ELR (cell line): ENCODE data around the gene TARDBP.
A peak's percentile ranks its signal among the peaks of the same experiment; 100 is the strongest.
"Not testable (repeated sequence)": the region's sequence is repeated elsewhere in the genome, so short reads cannot be mapped to it uniquely, and the experiment has no call there.

Experiments
- DNase-seq: peaks from one replicate; pipeline ENCODE4 v3.0.0-alpha.2; 2015; ENCODE audit warnings: low read depth

Gene TARDBP

DNA sequence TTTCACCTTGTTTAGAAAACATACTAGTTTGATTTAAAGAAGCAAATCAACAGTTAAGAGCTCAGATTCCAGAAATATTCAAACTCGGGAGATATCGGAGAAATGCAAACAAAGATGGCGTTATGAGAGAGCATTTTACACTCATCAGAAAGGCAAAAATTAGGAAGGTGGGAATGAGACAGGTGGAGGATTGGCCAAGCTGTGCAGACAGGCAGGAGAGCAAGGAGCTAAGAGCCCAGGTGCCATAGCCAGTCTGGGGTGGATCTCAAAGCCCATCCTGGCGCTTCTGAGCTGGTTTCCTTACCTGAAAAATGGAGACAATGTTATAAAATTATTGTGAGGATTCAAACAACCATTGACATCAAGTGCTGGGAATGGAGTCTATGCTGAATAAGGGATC lies 19.6 kb upstream of the TARDBP start:
- no peak for DNase-seq

DNA sequence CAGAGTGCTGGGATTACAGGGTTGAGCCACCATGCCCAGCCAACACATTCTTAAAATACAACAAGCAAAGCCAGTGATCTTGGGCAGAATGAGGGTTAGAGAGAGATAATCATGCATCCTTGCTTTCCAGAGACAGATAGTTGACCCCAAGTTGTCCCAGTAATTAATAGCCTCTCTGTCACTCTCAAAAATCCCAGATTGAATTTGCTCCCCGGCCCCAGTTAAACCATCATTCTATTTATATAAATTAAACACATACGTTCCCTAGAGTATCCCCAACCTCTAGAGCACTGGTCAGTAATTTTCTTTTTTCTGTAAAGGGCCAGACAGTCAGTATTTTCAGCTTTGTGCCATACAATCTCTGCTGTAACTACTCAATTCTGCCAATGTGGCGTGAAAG lies 16.4 kb upstream of the TARDBP start:
- no peak for DNase-seq

DNA sequence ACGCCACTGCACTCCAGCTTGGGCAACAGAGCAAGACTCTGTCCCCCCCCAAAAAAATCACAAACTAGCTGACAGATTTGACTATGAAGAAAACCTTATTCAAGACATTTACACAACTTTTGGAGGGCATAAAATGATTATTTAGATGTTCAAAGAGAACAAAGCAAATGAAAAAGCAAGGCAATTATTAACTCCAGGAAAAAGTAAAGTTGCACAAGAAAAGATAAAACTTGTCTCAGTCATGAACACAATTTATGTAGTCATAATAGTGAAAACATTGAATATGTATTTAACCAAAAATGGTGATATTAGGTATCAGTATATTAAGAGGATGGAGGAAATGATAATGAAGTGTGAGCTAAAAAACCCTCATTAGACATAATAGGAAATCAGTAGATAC lies 11.9 kb upstream of the TARDBP start:
- no peak for DNase-seq

DNA sequence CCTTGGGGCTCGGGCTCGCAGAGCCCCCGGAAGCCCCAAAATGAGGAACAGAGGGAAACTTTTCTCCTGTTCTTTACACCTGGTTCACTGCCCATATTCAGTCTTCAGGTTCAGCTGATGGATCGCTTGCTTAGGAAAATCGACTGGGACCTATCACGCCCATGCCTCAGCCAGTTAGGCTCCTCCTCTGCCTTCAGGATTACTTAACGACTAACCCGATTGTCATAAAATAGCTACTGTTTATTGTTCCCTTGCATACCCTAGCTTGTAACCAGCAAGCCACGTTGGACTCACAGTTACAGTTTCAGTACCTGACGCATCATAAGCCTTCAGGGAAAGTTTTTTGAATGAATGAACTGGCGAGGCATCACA lies 692 bp downstream of the TARDBP start:
- peak; percentile 56 for DNase-seq

DNA sequence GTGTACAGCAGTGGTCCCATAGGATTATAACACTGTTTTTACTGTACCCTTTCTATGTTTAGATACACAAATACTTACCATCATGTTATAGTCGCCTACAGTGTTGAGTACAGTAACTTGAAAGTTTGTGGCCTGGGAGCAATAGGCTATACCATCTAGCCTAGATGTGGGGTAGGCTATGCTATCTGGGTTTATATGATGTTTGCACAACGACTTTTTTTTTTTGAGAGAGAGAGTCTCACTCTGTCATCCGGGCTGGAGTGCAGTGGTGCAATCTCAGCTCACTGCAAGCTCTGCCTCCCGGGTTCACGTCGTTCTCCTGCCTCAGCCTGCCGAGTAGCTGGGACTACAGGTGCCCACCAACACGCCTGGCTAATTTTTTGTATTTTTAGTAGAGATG lies 6.9 kb downstream of the TARDBP start:
- DNase-seq: not testable (repeated sequence)

DNA sequence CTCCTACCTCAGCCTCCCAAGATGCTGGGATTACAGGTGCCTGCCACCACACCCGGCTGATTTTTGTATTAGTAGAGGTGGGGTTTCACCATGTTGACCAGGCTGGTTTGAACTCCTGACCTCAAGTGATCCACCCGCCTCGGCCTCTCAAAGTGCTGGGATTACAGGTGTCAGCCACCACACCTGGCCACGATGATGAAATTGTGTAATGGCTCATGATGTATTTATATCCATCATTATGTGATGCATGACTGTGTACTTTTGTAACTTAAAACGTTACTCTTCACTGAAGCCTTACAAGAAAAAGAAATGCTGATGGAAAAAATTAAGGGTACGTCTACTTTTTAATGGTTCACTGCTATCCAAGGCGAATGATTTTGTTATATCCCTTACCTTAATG lies 7.5 kb downstream of the TARDBP start:
- DNase-seq: no peak

DNA sequence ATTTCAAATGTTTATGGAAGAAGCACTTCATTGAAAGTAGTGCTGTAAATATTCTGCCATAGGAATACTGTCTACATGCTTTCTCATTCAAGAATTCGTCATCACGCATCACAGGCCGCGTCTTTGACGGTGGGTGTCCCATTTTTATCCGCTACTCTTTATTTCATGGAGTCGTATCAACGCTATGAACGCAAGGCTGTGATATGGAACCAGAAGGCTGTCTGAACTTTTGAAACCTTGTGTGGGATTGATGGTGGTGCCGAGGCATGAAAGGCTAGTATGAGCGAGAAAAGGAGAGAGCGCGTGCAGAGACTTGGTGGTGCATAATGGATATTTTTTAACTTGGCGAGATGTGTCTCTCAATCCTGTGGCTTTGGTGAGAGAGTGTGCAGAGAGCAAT lies 10.7 kb downstream of the TARDBP start:
- no peak for DNase-seq

DNA sequence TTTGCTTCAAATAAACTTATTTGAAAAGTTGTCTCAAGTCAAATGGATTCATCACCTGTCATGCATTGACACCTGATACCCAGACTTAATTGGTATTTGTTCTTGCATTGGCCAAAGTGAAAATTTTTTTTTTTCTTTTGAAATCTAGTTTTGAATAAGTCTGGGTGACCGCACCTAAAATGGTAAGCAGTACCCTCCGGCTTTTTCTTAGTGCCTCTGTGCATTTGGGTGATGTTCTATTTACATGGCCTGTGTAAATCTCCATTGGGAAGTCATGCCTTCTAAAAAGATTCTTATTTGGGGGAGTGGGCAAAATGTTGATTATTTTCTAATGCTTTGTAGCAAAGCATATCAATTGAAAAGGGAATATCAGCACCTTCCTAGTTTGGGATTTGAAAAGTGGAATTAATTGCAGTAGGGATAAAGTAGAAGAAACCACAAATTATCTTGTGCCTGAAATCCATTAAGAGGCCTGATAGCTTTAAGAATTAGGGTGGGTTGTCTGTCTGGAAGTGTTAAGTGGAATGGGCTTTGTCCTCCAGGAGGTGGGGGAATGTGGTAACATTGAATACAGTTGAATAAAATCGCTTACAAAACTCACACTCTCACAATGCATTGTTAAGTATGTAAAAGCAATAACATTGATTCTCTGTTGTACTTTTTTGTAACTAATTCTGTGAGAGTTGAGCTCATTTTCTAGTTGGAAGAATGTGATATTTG lies 11.9 kb downstream of the TARDBP start:
- DNase-seq: no peak

DNA sequence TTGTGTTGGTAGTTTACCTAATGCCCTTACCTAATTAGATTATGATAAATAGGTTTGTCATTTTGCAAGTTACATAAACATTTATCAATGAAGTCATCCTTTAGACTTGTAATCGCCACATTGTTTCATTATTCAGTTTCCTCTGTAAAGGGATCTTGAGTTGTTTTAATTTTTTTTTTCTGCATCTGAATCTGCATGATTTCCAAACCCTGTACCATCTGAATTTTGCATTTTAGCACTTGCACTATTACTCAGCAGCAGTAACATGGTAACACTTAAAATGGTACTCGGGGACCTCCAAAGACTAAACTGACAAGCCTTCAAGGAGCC lies 12.4 kb downstream of the TARDBP start:
- peak; percentile 26 for DNase-seq

DNA sequence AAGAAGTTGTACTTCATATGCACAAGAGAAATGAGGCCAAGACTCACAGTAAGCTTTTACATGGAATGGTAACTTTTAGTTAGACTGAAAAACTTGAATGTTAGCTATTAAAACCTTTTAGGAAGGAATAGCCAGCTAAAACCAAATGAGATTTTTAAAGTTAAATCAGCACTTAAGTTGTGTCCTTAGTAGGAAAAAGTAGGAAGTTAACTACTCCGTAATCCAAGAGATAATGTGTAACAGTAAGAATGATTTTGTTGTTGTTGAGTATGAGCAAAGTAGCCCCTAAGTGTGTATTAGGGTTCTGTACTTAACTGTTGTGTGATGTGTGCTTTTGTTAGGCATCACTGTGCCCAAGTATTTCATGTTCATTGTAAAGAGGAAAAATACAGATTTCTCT lies 13.2 kb downstream of the TARDBP start:
- no peak for DNase-seq

DNA sequence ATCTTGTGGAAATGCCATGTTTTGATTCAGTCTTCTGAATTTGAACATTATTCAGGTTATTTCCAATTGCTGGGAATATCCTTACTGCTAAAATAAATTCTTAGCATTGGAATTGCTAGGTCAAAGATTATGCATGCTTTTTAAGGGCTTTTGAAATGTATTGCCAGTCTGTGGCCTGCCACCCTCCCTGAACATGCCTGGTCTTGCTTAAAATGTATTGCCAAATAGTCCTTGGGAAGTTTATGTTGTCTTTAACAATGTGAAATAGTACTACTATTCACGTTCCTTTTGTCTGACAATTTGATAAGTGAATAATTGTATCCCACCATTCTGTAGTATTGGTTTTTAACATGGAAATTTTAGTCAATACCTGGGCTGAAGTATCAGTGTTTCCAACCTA lies 13.6 kb downstream of the TARDBP start:
- no peak for DNase-seq

DNA sequence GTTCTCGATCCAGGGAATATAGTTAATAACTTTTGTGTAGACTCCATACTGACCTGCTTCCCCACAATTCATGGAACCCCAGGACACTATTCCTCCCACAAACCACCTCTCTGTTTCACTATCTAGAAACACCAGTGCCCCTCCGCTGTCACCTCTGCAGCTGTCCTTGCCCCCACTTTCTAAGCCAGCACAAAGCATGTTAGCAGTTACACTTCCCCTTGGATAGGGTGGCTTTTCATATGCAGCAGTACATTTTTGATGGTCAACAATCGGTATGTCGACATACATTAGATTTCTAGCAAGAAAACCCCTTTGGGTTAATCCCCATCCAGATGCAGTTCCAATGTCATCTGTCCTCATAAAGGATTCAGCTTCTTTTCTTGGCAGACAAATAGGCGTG lies 14.4 kb downstream of the TARDBP start:
- DNase-seq: no peak

DNA sequence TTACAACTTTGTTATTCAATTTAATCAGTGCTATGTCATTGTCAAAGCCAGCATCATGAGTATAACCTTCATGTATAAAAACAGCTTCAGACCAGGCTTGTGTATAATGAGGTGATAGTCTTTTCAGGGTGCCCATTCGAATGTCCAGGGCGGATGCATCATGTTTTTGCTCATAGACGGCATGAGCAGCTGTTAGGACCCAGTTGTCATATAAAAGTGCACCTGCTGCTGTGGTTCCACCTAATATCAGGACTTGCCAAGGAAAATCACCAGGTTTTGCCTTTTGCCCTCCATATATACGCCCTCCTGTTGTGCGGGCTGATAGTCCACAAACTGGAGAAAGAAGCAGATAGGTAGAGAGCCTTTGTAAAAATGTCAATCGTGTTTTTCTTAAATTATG lies 14.9 kb downstream of the TARDBP start:
- DNase-seq: no peak

DNA sequence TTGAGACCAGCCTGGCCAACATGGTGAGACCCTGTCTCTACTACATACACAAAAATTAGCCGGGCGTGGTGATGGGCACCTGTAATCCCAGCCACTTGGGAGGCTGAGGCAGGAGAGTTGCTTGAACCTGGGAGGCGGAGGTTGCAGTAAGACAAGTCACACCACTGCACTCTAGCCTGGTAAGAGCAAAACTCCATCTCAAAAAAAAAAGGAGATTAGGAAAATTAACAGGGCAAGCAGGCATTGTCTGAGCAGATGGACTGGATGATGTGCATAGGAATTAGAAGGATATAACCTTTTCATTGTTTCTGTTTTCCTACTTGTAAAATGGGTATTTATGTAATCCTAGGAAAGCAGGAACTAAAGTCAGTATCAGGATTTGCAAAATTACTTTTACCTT lies 15.6 kb downstream of the TARDBP start:
- no peak for DNase-seq

DNA sequence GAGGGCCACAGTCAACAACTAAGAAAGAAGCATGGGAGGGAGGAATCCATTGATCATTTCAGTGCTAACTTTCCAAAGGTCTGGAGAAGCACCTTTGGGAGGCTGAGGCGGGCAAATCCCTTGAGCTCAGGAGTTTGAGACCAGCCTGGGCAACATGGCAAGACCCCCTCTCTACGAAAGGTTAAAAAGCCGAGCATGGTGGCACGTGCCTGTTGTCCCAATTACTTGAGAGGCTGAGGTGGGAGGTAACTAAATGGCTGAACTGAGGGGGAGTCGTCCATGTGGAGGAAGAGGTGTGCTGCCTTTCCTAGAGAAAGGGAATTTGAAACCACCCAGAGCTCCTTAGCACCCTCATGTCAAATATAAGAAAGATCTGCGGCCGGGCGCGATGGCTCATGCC lies 18.4 kb downstream of the TARDBP start:
- no peak for DNase-seq

DNA sequence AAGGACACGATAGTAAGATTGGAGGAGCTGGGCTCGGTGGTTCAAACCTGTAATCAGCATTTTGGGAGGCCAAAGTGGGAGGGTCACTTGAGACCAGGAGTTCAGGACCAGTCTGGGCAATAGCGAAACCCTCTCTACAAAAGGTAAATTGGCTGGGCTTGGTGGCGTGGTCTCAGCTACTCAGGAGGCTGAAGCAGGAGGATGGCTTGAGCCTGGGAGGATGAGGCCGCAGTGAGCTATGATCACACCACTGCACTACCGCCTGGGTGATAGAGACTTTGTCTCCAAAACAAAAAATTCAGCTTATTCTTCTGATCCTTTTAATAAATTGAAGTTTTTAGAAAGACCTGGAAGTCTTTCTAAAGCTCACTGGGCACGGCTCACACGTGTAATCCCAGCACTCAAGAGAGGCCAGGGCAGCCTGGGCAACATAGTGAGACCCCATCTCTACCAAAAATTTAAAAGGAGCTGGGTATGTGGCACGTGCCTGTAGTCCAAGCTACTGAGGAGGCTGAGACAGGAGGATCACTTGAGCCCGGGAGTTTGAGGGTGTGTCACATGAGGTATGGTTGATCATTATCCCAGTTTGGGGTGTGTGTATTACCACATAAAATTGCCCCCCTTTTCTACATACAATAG lies 19.3 kb downstream of the TARDBP start:
- no peak for DNase-seq

DNA sequence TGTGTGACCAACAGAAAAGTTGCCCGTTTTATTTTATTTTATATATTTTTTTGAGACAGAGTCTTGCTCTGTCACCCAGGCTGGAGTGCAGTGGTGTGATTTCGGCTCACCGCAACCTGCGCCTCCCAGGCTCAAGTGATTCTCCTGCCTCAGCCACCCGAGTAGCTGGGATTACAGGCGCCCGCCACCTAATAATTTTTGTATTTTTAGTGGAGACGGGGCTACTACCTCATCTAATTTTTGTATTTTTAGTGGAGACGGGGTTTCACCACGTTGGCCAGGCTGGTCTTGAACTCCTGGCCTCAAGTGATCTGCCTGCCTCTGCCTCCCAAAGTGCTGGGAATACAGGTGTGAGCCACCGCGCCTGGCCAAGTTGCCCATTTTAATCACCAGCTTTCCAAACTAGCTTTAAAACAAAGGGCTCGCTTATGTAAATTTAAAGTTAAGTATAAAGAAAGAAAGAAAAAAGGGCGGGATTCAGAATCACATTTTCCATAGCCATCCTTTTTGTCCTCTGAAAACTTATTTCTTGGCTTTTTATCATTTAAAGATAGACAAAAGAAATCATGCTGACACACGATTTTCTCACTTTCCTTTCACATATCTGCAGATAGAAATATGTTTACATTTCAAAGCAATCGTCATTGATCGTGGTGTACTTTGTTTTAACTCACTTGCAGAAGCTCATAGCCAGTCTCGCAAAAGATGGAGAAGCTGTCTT lies 24.7 kb downstream of the TARDBP start:
- DNase-seq: not testable (repeated sequence)

DNA sequence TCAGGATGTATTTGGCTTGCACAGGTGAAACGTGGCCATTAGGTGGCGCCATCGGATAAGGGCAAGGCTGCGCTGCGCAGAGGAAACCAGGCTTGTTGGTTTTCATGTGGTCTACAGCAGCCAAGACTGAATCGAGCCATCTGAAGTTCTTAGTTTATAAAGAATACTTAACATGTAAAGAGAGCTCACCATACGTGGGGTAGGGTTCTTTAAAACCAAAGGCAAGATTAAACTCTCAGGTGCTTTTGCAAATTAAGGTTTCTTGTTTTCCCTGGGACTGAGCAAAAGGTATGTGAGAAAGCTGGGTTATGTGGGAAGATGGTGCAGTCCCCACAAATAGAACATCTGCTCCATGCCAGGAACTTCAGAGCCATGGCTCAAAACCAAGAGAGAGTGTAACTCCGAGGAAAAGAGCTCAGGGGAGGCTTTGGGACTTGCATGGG lies 25.3 kb downstream of the TARDBP start:
- peak; percentile 80 for DNase-seq

DNA sequence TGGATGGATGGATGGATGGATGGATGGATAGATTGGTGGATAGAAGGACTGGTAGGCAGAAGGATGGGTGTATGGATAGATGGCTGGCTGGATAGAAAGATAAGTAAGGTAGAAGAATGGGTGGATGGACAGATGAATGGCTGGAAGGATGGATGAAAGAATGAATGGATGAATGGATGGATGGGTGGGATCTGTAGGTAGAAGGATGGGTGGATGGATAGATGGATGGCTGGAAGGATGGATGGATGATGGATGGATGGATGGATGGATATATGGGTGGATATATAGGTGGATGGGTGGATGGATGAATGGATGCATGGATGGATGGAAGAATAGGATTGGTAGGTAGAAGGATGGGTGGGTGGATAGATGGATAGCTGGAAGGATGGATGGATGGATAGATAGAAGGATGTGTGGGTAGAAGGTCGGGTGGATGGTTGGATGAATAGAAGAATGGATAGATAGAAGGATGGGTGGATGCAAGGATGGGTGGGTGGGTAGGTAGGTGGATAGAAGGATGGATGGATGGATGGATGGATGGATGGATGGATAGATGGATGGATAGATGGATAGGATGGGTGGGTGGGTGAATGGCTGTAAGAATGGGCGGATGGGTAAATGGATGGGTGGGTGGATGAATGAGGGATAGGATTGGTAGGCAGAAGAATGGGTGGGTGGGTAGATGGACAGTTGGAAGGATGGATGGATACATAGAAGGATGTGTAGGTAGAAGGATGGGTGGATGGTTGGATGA lies 27.1 kb downstream of the TARDBP start:
- DNase-seq: no peak

DNA sequence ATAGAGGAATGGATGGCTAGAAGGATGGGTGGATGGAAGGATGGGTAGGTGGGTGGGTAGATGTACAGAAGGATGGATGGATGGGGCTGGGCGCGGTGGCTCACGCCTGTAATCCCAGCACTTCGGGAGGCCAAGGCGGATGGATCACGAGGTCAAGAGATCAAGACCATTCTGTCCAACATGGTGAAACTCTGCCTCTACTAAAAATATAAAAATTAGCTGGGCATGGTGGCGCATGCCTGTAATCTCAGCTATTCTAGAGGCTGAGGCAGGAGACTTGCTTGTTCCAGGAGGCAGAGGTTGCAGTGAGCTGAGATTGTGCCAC lies 27.6 kb downstream of the TARDBP start:
- DNase-seq: not testable (repeated sequence)

DNA sequence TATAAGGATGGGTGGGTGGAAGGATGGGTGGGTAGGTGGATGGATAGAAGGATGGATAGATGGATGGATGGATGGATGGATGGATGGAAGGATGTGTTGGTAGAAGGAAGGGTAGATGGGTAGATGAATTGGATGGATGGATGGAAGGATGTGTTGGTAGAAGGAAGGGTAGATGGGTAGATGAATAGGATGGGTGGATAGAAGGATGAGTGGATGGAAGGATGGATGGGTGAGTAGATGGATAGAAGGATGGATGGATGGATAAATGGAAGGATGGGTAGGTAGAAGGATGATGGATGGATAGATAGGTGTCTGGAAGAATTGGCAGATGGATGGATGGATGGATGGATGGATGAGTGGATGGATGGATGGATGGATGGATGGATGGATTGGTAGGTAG lies 28.6 kb downstream of the TARDBP start:
- DNase-seq: no peak

DNA sequence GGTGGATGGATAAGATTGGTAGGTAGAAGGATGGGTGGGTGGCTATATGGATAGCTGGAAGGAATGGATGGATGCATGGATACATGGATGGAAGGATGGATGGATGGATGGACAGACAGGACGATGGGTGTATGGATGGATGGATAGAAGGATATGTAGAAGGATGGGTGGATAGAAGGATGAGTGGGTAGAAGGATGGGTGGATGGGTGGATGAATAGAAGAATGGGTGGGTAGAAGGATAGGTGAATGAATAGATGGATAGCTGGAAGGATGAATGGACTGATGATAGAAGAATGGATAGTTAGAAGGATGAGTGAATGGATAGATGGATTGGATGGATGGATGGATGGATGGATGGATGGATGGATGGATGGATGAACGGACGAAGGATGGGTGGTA lies 29.6 kb downstream of the TARDBP start:
- DNase-seq: no peak
